Smooth muscle cell (in vitro differentiated cells): ENCODE results near the gene PITPNM1. TPM values are rescaled to one million over a fixed set of nuclear protein-coding genes. Genes with fewer than 3 reads are reported as not detected.
"Not testable (repeated sequence)": the region's sequence is repeated elsewhere in the genome, so short reads cannot be mapped to it uniquely, and the experiment has no call there.

Experiments used
- DNase-seq: peaks from one replicate; lab custom pipeline; 2025; ENCODE audit not compliant: unreplicated experiment; lab: John Stamatoyannopoulos, UW
- H2AFZ ChIP-seq: fragments of 200-600 bp; sonication (generic); 2 replicates; pipeline ENCODE4 v1.6.0; 2016; ENCODE audit warnings: antibody characterized with exemption, low read depth, mild to moderate bottlenecking
- H3F3A ChIP-seq: fragments of 200-600 bp; sonication (generic); 2 replicates; pipeline ENCODE4 v1.6.0; 2017; ENCODE audit warnings: antibody characterized with exemption, low read depth
- H3K27ac ChIP-seq: fragments of 200-600 bp; sonication (generic); 2 replicates; pipeline ENCODE4 v1.5.1; 2016; ENCODE audit warnings: low read depth, mild to moderate bottlenecking
- H3K27me3 ChIP-seq: fragments of 200-600 bp; sonication (generic); 2 replicates; pipeline ENCODE4 v1.6.1; 2016; ENCODE audit warnings: low read depth, mild to moderate bottlenecking
- H3K36me3 ChIP-seq: fragments of 200-600 bp; sonication (generic); 2 replicates; pipeline ENCODE4 v1.5.1; 2016; ENCODE audit warnings: low read depth
- H3K4me1 ChIP-seq: fragments of 200-600 bp; sonication (generic); 2 replicates; pipeline ENCODE4 v1.5.1; 2016; ENCODE audit warnings: low read depth
- H3K4me2 ChIP-seq: fragments of 200-600 bp; sonication (generic); 2 replicates; pipeline ENCODE4 v1.6.0; 2016; ENCODE audit warnings: mild to moderate bottlenecking
- H3K4me3 ChIP-seq: fragments of 200-600 bp; sonication (generic); 2 replicates; pipeline ENCODE4 v1.5.1; 2016; ENCODE audit warnings: mild to moderate bottlenecking
- H3K79me2 ChIP-seq: fragments of 200-600 bp; sonication (generic); 2 replicates; pipeline ENCODE4 v1.6.0; 2016; ENCODE audit warnings: low read depth, mild to moderate bottlenecking
- H3K9ac ChIP-seq: fragments of 200-600 bp; sonication (generic); 2 replicates; pipeline ENCODE4 v1.6.0; 2016; ENCODE audit warnings: low read depth
- H3K9me3 ChIP-seq: fragments of 200-600 bp; sonication (generic); replicated peaks from 2 replicates; pipeline ENCODE4 v1.5.1; 2016; ENCODE audit warnings: low read depth
- H4K20me1 ChIP-seq: fragments of 200-600 bp; sonication (generic); 2 replicates; pipeline ENCODE4 v1.6.0; 2016; ENCODE audit warnings: low read depth
- WGBS: methylation state at CpG from one replicate; pipeline ENCODE4 v1.1.7; 2016; ENCODE audit warnings: low lambda C conversion rate; 5-methylcytosine and 5-hydroxymethylcytosine counted together
- polyA plus RNA-seq: library from polyadenylated mRNA; unstranded; fragments of >200 nt; fragmentation: Nextera tagmentation; extraction: Ambion mirVana; gene quantifications from 2 replicates; pipeline ENCODE4 v1.2.1, GENCODE V29; 2016
- total RNA-seq: library from RNA; depleted of rRNA; stranded (reverse); fragments of >200 nt; gene quantifications from 2 replicates; pipeline ENCODE4 v1.2.3, GENCODE V29; 2014
- TF ChIP-seq, protein P1 (sequence below): fragments of 200-600 bp; sonication (generic); IDR thresholded peaks from 2 replicates; pipeline ENCODE4 v1.5.1; 2017; ENCODE audit warnings: borderline replicate concordance, mild to moderate bottlenecking, antibody characterized with exemption; ENCODE audit not compliant: insufficient read depth, poor library complexity, severe bottlenecking

Gene PITPNM1
- total and polyA plus RNA-seq, 2 experiments from 2014 or later: 27.6 to 35.0 TPM

DNA sequence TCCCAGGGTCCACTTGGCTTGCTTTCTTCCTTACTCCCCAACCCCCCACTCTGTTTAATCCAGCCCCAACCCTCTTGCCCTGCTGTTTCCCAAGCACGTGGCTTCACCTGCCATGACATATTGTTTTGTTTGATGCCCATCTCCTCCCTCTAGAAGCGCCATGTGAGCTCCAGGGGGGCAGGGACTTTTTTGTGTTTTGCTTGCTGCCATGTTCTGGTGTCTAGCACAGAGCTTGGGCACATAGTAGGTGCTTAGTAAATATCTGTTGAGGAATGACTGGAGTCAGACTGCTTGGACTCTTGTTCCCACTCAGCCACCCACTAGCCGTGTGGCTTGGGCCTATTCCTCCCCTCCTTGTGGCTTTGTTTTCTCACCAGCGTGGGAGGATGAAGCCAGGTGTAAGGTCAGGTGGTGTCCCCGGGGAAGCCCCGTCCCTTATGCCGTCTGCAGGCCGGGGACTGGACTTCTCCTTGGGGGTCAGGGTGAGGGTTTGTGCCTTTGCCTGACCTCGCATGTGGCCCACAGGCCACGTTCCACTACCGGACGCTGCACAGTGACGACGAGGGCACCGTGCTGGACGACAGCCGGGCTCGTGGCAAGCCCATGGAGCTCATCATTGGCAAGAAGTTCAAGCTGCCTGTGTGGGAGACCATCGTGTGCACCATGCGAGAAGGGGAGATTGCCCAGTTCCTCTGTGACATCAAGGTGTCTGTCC, 18.5 kb downstream of the PITPNM1 start:
- TF ChIP-seq, protein P1, sequence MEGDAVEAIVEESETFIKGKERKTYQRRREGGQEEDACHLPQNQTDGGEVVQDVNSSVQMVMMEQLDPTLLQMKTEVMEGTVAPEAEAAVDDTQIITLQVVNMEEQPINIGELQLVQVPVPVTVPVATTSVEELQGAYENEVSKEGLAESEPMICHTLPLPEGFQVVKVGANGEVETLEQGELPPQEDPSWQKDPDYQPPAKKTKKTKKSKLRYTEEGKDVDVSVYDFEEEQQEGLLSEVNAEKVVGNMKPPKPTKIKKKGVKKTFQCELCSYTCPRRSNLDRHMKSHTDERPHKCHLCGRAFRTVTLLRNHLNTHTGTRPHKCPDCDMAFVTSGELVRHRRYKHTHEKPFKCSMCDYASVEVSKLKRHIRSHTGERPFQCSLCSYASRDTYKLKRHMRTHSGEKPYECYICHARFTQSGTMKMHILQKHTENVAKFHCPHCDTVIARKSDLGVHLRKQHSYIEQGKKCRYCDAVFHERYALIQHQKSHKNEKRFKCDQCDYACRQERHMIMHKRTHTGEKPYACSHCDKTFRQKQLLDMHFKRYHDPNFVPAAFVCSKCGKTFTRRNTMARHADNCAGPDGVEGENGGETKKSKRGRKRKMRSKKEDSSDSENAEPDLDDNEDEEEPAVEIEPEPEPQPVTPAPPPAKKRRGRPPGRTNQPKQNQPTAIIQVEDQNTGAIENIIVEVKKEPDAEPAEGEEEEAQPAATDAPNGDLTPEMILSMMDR: no peak
- H2AFZ ChIP-seq: no peak overlapping the region
- H3K4me2 ChIP-seq: no peak overlapping the region
- peaks cover 5% of the 10 kb centered on the region for H3K79me2 ChIP-seq
- no peaks in the 10 kb centered on the region for H3K9me3 ChIP-seq
- no peaks in the 10 kb centered on the region for H3F3A ChIP-seq
- no peaks in the 10 kb centered on the region for H4K20me1 ChIP-seq
- no peak overlapping the region for H3K27ac ChIP-seq
- no peak overlapping the region for H3K4me3 ChIP-seq
- 97% methylated on average over 20 of the region's 20 CpGs for WGBS
- H3K9ac ChIP-seq: no peak overlapping the region
- peaks cover 8% of the 10 kb centered on the region for H3K4me1 ChIP-seq
- no peak for DNase-seq
- H3K27me3 ChIP-seq: no peaks in the 10 kb centered on the region
- no peaks in the 10 kb centered on the region for H3K36me3 ChIP-seq

DNA sequence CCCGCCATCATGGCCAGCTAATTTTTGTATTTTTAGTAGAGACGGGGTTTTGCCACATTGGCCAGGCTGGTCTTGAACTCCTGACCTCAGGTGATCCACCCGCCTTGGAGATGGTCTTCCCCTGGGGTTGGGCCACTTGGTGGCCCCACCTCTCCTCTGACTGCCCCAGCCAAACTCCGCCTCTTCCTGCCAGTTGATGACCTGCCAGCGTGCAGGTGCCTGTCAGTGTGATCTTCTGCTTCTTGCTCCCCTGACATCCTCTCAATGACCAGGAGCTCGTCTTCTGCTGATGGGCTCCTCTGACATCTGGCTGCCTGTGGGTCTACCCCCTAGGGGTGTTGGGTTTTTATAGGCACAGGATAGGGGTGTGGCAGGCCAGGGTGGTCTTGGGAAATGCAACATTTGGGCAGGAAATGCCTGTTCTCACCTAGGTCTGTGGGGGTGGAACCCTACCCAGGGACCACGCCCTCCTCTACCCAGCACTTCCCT, 19.2 kb downstream of the PITPNM1 start:
- H3K36me3 ChIP-seq: not testable (repeated sequence)
- WGBS: 92% methylated on average over 7 of the region's 7 CpGs

DNA sequence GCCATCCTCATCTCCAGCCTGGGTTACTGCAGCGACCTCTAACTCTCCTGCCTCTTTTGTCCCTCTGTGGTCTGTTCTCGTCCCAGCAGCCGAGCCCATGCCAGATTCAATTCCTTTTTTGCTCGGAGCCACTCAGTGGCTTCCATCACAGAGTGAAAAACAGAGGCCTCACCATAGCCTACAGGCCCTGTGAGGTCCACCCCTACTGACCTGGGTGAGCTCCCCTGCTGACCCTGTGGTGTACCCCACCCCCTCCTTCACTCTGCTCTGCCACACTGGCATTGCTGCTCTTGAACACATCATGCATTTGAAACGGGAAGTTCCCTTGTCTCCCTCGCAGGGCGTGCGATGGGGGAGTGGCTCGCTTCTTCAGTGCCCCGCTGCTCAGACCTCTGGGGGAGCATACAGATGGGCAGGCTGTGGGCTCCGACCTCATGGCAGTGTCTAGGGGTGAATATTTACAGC, 20.3 kb downstream of the PITPNM1 start:
- Histone ChIP-seq H3K4me3 (no peak overlapping the region), H3K4me1 (peaks cover 8% of the 10 kb centered on the region), H3F3A (no peaks in the 10 kb centered on the region), H3K79me2 (peaks cover 5% of the 10 kb centered on the region), H3K4me2 (no peak overlapping the region), H3K36me3 (no peaks in the 10 kb centered on the region), H2AFZ (no peak overlapping the region), H3K9me3 (no peaks in the 10 kb centered on the region), H3K27ac (no peak overlapping the region), H3K9ac (no peak overlapping the region), H3K27me3 (no peaks in the 10 kb centered on the region), H4K20me1 (no peaks in the 10 kb centered on the region)
- TF ChIP-seq, protein P1: no peak
- no peak for DNase-seq
- 88% methylated on average over 11 of the region's 11 CpGs for WGBS

More for the DNA sequence above, 19.2 kb downstream of the PITPNM1 start:
- not testable (repeated sequence) for H4K20me1 ChIP-seq, H3K4me2 ChIP-seq, H3K79me2 ChIP-seq, H3K27me3 ChIP-seq, H3K9me3 ChIP-seq, H3K4me3 ChIP-seq, H3K4me1 ChIP-seq, H3F3A ChIP-seq, DNase-seq, H2AFZ ChIP-seq, H3K27ac ChIP-seq, H3K9ac ChIP-seq

DNA sequence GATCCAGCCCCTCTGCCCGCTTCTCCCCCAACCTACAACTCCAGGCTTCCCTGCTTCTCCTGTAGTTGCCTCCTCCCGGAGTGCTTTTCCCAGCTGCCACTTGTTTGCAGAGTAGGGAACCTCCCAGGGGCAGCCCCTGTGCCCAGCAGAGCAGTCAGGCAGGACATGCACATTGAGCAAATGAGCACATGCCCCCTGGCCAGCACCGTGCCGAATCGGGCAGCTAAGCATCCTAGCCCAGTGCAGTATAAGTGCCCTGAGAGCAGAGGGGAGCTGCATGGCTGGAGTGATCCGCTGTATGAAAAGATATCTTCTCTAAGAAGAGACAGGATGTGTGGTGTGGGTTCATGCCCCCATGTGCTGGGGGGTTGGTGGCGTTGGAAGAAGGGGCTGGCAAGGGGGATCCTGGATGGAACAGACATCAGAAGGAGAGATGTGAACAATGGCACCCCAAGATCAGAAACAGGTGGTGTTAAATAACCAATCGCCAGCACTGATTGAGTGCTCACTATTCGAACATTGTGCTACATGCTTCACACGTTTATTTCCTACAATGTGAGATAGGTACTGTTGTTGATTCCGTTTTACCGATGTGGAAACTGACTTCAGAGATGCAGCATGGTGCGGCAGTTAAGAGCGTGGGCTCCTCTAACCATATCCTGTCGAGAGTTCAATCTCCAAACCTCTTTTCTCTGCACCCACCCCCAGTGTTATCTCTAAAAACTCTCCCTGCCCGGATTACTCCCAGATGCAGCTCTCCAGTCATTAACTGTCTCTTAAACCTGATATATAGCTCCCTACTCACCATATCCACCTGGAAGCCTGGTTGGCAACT, 21.1 kb downstream of the PITPNM1 start:
- WGBS: 91% methylated on average over 16 of the region's 16 CpGs
- peaks cover 5% of the 10 kb centered on the region for H3K79me2 ChIP-seq
- H3K9ac ChIP-seq: no peak overlapping the region
- H3K4me3 ChIP-seq: peak overlapping the region; percentile 56
- no peaks in the 10 kb centered on the region for H4K20me1 ChIP-seq
- H3K27me3 ChIP-seq: no peaks in the 10 kb centered on the region
- H2AFZ ChIP-seq: no peak overlapping the region
- DNase-seq: no peak
- peak overlapping the region; percentile 83 for H3K4me2 ChIP-seq
- no peaks in the 10 kb centered on the region for H3K36me3 ChIP-seq
- H3F3A ChIP-seq: no peaks in the 10 kb centered on the region
- no peaks in the 10 kb centered on the region for H3K9me3 ChIP-seq
- peaks cover 8% of the 10 kb centered on the region for H3K4me1 ChIP-seq
- no peak overlapping the region for H3K27ac ChIP-seq
- TF ChIP-seq, protein P1: no peak
